Panc1 (cell line): ENCODE measurements around the gene PIP4K2A. TPM values are rescaled to one million over a fixed set of nuclear protein-coding genes. Genes with fewer than 3 reads are reported as not detected.

Source experiments
- ATAC-seq: fragments of 200-7000 bp; cut with Tn5 transposase; 2 replicates; pipeline ENCODE4 v1.9.1; 2020; ENCODE audit warnings: mild to moderate bottlenecking, moderate library complexity
- BruUV-seq: library from RNA; stranded (reverse); fragments of 400-500 nt; replicated peaks from 2 replicates; lab custom pipeline; 2021; lab: Mats Ljungman, UMichigan
- CTCF ChIA-PET: fragments of 300-600 bp; sonication (Branson Sonifier 250); formaldehyde crosslinking; loops from one replicate; lab custom pipeline; 2022; ENCODE audit warnings: antibody characterized with exemption; lab: Charles Lee
- POLR2A ChIA-PET: fragments of 300-600 bp; sonication (Branson Sonifier 250); formaldehyde crosslinking; loops from one replicate; lab custom pipeline; 2022; ENCODE audit warnings: antibody characterized with exemption; lab: Charles Lee
- DNase-seq: peaks from one replicate; pipeline ENCODE4 v3.0.0-alpha.2; 2010; ENCODE audit warnings: low read depth, low spot score
- H3K27ac ChIP-seq: 2 replicates; pipeline ENCODE4 v1.5.1; 2011; ENCODE audit warnings: mild to moderate bottlenecking, low read length, inconsistent platforms
- H3K27me3 ChIP-seq: fragments of 200-500 bp; sonication (Bioruptor generic); 2 replicates; pipeline ENCODE4 v1.6.0; 2014; ENCODE audit warnings: low read length, inconsistent platforms; ENCODE audit not compliant: control insufficient read depth, insufficient read depth
- H3K36me3 ChIP-seq: fragments of 200-500 bp; sonication (Bioruptor generic); 2 replicates; pipeline ENCODE4 v1.5.1; 2014; ENCODE audit warnings: inconsistent platforms, mild to moderate bottlenecking, low read length, moderate library complexity; ENCODE audit not compliant: control insufficient read depth, insufficient read depth
- H3K4me1 ChIP-seq: 2 replicates; pipeline ENCODE4 v1.5.1; 2011; ENCODE audit warnings: inconsistent platforms, mild to moderate bottlenecking, low read length, moderate library complexity; ENCODE audit not compliant: control insufficient read depth, insufficient read depth
- H3K4me3 ChIP-seq, 2 experiments: 2 replicates each; pipeline ENCODE4 v1.5.1; 2011 to 2012; ENCODE audit warnings: low read depth in 2 of 2, low read length in 2 of 2, mild to moderate bottlenecking in 2 of 2, inconsistent platforms in 1 of 2, moderate library complexity in 1 of 2
- H3K9me3 ChIP-seq: fragments of 200-500 bp; sonication (Bioruptor generic); 2 replicates; pipeline ENCODE4 v1.5.1; 2014; ENCODE audit warnings: low read depth, mild to moderate bottlenecking, inconsistent platforms, low read length, moderate library complexity; ENCODE audit not compliant: control insufficient read depth, insufficient read depth
- POLR2AphosphoS5 ChIP-seq: IDR thresholded peaks from 2 replicates; pipeline ENCODE4 v1.6.1; 2012; ENCODE audit warnings: mild to moderate bottlenecking, low read depth, low read length, moderate library complexity
- SIN3A ChIP-seq: IDR thresholded peaks from 2 replicates; pipeline ENCODE4 v1.6.1; 2012; ENCODE audit warnings: low read depth, mild to moderate bottlenecking, low read length, moderate library complexity, borderline replicate concordance; ENCODE audit not compliant: insufficient read depth
- TCF7L2 ChIP-seq: IDR thresholded peaks from 2 replicates; pipeline ENCODE4 v1.6.1; 2011; ENCODE audit warnings: mild to moderate bottlenecking, low read depth, low read length, inconsistent platforms
- in situ Hi-C: cut with HindIII; loops from 2 replicates; pipeline ENCODE4 v1.10.0; 2016; ENCODE audit warnings: low sequenced_read_pairs, low pct_unique_long_range_greater_than_20kb
- intact Hi-C: fragments of 100-400 bp; cut with micrococcal nuclease; formaldehyde crosslinking; loops from one replicate; pipeline ENCODE4 v1.10.0; 2022; ENCODE audit not compliant: unreplicated experiment
- total RNA-seq: library from RNA; stranded (reverse); gene quantifications from one replicate; pipeline ENCODE4 v1.2.1, GENCODE V29; 2021; ENCODE audit not compliant: unreplicated experiment
- TF ChIP-seq, protein P1 (sequence below): fragments of 450-650 bp; IDR thresholded peaks from 2 replicates; pipeline ENCODE4 v1.5.1; 2017; ENCODE audit warnings: mild to moderate bottlenecking
- TF ChIP-seq, protein P2 (sequence below), 2 experiments: IDR thresholded peaks; 2 replicates each; pipeline ENCODE4 v1.6.1; 2011 to 2012; ENCODE audit warnings: low read depth in 2 of 2, control low read depth in 1 of 2, low read length in 1 of 2, mild to moderate bottlenecking in 1 of 2, moderate library complexity in 1 of 2; ENCODE audit not compliant: insufficient read depth in 1 of 2

The PIP4K2A gene
- total RNA-seq, 1 experiment from 2014 or later = 25.2 TPM

DNA sequence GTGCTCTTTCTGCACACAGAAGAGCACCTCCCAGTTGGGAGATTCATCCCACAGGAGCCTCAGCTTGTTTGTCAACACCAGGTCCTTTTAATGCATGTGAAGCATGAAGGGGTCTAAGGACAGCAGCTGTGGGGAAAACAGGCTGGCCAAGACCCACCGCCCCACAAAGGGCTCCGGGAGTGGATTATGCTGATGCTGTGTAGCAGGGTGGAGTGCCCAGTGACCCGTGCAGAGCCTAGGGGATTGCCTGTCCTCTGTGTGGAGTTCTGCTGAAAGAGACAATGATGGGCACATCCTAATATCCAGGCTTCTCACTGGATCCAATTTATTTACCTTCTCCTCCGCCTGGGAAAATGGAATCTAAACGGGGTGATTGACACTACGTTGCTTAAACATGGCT lies 74.0 kb downstream of the PIP4K2A start:
- TF ChIP-seq SIN3A (no peak), TCF7L2 (no peak), POLR2AphosphoS5 (no peak)
- TF ChIP-seq, protein P1, sequence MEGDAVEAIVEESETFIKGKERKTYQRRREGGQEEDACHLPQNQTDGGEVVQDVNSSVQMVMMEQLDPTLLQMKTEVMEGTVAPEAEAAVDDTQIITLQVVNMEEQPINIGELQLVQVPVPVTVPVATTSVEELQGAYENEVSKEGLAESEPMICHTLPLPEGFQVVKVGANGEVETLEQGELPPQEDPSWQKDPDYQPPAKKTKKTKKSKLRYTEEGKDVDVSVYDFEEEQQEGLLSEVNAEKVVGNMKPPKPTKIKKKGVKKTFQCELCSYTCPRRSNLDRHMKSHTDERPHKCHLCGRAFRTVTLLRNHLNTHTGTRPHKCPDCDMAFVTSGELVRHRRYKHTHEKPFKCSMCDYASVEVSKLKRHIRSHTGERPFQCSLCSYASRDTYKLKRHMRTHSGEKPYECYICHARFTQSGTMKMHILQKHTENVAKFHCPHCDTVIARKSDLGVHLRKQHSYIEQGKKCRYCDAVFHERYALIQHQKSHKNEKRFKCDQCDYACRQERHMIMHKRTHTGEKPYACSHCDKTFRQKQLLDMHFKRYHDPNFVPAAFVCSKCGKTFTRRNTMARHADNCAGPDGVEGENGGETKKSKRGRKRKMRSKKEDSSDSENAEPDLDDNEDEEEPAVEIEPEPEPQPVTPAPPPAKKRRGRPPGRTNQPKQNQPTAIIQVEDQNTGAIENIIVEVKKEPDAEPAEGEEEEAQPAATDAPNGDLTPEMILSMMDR = no peak
- TF ChIP-seq, protein P2, sequence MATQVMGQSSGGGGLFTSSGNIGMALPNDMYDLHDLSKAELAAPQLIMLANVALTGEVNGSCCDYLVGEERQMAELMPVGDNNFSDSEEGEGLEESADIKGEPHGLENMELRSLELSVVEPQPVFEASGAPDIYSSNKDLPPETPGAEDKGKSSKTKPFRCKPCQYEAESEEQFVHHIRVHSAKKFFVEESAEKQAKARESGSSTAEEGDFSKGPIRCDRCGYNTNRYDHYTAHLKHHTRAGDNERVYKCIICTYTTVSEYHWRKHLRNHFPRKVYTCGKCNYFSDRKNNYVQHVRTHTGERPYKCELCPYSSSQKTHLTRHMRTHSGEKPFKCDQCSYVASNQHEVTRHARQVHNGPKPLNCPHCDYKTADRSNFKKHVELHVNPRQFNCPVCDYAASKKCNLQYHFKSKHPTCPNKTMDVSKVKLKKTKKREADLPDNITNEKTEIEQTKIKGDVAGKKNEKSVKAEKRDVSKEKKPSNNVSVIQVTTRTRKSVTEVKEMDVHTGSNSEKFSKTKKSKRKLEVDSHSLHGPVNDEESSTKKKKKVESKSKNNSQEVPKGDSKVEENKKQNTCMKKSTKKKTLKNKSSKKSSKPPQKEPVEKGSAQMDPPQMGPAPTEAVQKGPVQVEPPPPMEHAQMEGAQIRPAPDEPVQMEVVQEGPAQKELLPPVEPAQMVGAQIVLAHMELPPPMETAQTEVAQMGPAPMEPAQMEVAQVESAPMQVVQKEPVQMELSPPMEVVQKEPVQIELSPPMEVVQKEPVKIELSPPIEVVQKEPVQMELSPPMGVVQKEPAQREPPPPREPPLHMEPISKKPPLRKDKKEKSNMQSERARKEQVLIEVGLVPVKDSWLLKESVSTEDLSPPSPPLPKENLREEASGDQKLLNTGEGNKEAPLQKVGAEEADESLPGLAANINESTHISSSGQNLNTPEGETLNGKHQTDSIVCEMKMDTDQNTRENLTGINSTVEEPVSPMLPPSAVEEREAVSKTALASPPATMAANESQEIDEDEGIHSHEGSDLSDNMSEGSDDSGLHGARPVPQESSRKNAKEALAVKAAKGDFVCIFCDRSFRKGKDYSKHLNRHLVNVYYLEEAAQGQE (IDR thresholded peaks at IDR 0.05; ENCODE audit: insufficient read depth in 1 of 2, low read depth in 2 of 2, low read length in 1 of 2) = no peak
- BruUV-seq = no TSS peak
- in situ Hi-C loops (no loop called here), intact Hi-C loops (no loop called here)
- no peaks in the 10 kb centered on the region for H3K9me3 ChIP-seq
- no peak overlapping the region for H3K4me3 ChIP-seq
- no peaks in the 10 kb centered on the region for H3K27me3 ChIP-seq
- ChIA-PET POLR2A (no interaction called here), CTCF (interaction anchor here (0.7 kb wide), 1 partner anchor 59 kb away, joined by 8 read pairs; no protein-coding TSS in a partner anchor)
- no peaks in the 10 kb centered on the region for H3K36me3 ChIP-seq
- DNase-seq (no peak), ATAC-seq (no peak)
- no peaks in the 10 kb centered on the region for H3K4me1 ChIP-seq
- H3K27ac ChIP-seq = no peak overlapping the region

DNA sequence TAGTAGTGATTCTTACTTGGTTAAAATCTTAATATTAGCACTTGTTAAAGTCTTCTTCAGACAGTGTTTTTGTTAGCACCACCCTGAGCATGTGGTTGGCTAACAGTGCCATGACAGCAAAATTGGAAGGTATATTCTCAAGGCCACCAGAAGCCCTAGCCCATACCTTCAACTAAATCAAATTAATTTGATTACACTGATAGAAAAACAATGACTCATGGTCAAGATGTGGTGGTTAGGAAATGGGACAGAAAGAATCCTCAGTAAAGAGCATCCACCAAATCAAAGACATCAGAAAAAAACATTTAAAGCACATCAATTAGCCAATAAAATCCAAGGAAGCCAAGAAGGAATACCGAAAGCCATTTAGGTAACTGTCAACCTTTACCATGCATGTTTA lies 75.5 kb downstream of the PIP4K2A start:
- no peaks in the 10 kb centered on the region for H3K4me1 ChIP-seq
- CTCF ChIA-PET = no interaction called here
- ATAC-seq (no peak), DNase-seq (no peak)
- no TSS peak for BruUV-seq
- no peak overlapping the region for H3K27ac ChIP-seq
- POLR2A ChIA-PET = no interaction called here
- intact Hi-C loops (no loop called here), in situ Hi-C loops (no loop called here)
- H3K36me3 ChIP-seq = no peaks in the 10 kb centered on the region
- no peaks in the 10 kb centered on the region for H3K9me3 ChIP-seq
- H3K4me3 ChIP-seq = no peak overlapping the region
- H3K27me3 ChIP-seq = no peaks in the 10 kb centered on the region
- no peak for TF ChIP-seq TCF7L2
- TF ChIP-seq, protein P1 = no peak
- TF ChIP-seq, protein P2 (IDR thresholded peaks at IDR 0.05; ENCODE audit: insufficient read depth in 1 of 2, low read depth in 2 of 2, low read length in 1 of 2) = no peak
- TF ChIP-seq SIN3A = no peak
- no peak for TF ChIP-seq POLR2AphosphoS5
